Measurements from ENCODE around the gene TNFAIP6.

TNFAIP6 gene

DNA sequence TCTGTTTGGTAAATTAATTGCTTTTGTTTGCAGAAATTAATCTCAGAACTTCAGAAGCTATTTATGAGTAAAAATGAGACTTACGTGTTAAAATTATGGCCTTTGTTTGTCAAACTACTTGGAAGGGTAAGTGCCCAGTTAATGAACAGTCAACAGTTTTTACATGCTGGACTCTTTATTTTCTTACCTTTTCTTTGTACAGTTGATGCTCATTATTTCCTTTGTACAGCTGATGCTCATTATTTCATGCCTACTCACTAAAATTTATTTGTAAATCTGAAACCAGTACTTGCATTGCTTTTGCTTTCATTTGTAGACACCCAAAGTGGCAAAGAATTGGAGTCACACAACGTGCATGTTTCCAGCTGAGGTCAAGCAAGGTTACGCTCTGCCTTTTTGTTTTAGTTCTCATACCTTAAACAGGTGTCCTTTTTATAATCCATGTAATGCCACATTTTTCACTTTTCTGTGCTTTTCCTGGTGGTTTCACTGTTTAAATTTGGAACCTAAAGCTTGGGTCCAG lies 65.6 kb downstream of the TNFAIP6 start:
- H3K27ac Mint-ChIP-seq, result peak overlapping the region; percentile 21
- no peaks in the 10 kb centered on the region for H3K9me3 Mint-ChIP-seq
- DNase-seq, result no peak
- peaks cover 53% of the 10 kb centered on the region for H3K36me3 Mint-ChIP-seq
- no peaks in the 10 kb centered on the region for H3K27me3 Mint-ChIP-seq
- CTCF ChIA-PET, result interaction anchor here (0.8 kb wide), 2 partner anchors 13 to 14 kb away, joined by 3 to 4 read pairs; partner anchors contain the start of gene RIF1
- H3K4me3 Mint-ChIP-seq, result no peak overlapping the region
- peaks cover 37% of the 10 kb centered on the region for H3K4me1 Mint-ChIP-seq

DNA sequence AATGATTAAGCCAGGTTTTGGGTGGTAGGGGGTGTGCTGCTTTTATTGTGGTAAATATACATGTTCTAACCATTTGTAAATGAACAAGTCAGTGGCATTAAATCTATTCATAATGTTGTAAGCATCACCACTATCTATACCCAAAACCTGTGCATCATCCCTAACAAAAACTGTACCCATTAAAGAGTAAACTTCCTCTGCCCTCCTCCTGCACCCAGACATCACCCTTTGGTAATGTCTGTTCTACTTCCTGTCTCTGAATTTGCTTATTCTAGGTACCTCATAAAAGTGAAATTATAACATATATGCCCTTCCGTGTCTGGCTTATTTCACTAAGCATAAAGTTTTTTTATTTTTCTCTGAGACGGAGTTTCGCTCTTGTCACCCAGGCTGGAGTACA lies 66.4 kb downstream of the TNFAIP6 start:
- Mint-ChIP-seq H3K4me1 (peaks cover 40% of the 10 kb centered on the region), H3K36me3 (peaks cover 58% of the 10 kb centered on the region), H3K4me3 (no peak overlapping the region), H3K9me3 (no peaks in the 10 kb centered on the region), H3K27me3 (no peaks in the 10 kb centered on the region), H3K27ac (peak overlapping the region; percentile 21)
- CTCF ChIA-PET, result interaction anchor here (0.8 kb wide), 1 partner anchor 13 kb away, joined by 4 read pairs; no protein-coding TSS in a partner anchor
- peak; percentile 27 for DNase-seq
